RWPE1 (cell line): ENCODE data around the gene NAP1L1.

Experiments
- CTCF ChIA-PET: fragments of 350-600 bp; sonication (Branson Sonifier 250); formaldehyde crosslinking; extraction: SDS; loops from one replicate; lab custom pipeline; 2021; lab: Yijun Ruan, JAX
- POLR2A ChIA-PET: fragments of 400-600 bp; formaldehyde crosslinking; extraction: SDS; loops from one replicate; lab custom pipeline; 2020; ENCODE audit warnings: antibody characterized with exemption; ENCODE audit not compliant: low non-redundant PET; lab: Yijun Ruan, JAX
- DNase-seq: peaks from one replicate; pipeline ENCODE4 v3.0.0; 2012; ENCODE audit warnings: low spot score
- H3K27ac ChIP-seq: fragments of 450-650 bp; 2 replicates; pipeline ENCODE4 v1.5.1; 2017
- CTCF ChIP-seq: fragments of 450-650 bp; conservative IDR thresholded peaks from 2 replicates; pipeline ENCODE4 v1.5.1; 2017; ENCODE audit warnings: low read depth, mild to moderate bottlenecking

NAP1L1 gene

GRCh38 chr12:76032043-76032981, 52.2 kb downstream of the NAP1L1 start:
- POLR2A ChIA-PET, result interaction anchor here (0.6 to 1.2 kb wide), 4 partner anchors 172 to 401 kb away, joined by 3 to 7 read pairs (median 4); no protein-coding TSS in a partner anchor
- no peak for TF ChIP-seq CTCF
- H3K27ac ChIP-seq, result peak overlapping the region; percentile 95
- CTCF ChIA-PET, result interaction anchor here (0.6 to 1.6 kb wide), 8 partner anchors 170 to 552 kb away, joined by 3 to 8 read pairs (median 4); no protein-coding TSS in a partner anchor
- DNase-seq, result peak; percentile 43

- CTCF ChIA-PET, result interaction anchor here (0.6 to 1.2 kb wide), 11 partner anchors 15 to 552 kb away, joined by 3 to 8 read pairs (median 3); no protein-coding TSS in a partner anchor
- peak; percentile 78 for TF ChIP-seq CTCF
- peak; percentile 92 for DNase-seq
- peak within 1 kb of the TSS; percentile 95 for H3K27ac ChIP-seq
- POLR2A ChIA-PET, result interaction anchor here (0.6 to 1.2 kb wide), 5 partner anchors 171 to 401 kb away, joined by 3 to 17 read pairs (median 4); no protein-coding TSS in a partner anchor
Observed at GRCh38 chr12:76031414-76032042, 53.0 kb downstream of the NAP1L1 start, which contains the start of gene PHLDA1. PHLDA1 (minus strand) TSS chr12:76031776.

- no peak for DNase-seq
- POLR2A ChIA-PET, result interaction anchor here (0.6 to 1.2 kb wide), 3 partner anchors 344 to 374 kb away, joined by 3 to 17 read pairs (median 4); no protein-coding TSS in a partner anchor
- TF ChIP-seq CTCF, result no peak
- H3K27ac ChIP-seq, result peak overlapping the region; percentile 95
- CTCF ChIA-PET, result interaction anchor here (0.6 to 1.2 kb wide), 10 partner anchors 14 to 539 kb away, joined by 3 to 8 read pairs (median 4); no protein-coding TSS in a partner anchor
Observed at GRCh38 chr12:76031081-76031413, 53.4 kb downstream of the NAP1L1 start.

- no peak for TF ChIP-seq CTCF
- peak; percentile 13 for DNase-seq
- POLR2A ChIA-PET, result interaction anchor here (0.7 to 1.2 kb wide), 2 partner anchors 374 to 556 kb away, joined by 3 to 4 read pairs; no protein-coding TSS in a partner anchor
- CTCF ChIA-PET, result interaction anchor here (0.6 to 1.2 kb wide), 10 partner anchors 14 to 539 kb away, joined by 3 to 8 read pairs (median 4); no protein-coding TSS in a partner anchor
- peak overlapping the region; percentile 95 for H3K27ac ChIP-seq
Observed at GRCh38 chr12:76030341-76031080, 54.0 kb downstream of the NAP1L1 start.

GRCh38 chr12:76029982-76030340, 54.5 kb downstream of the NAP1L1 start:
- peak overlapping the region; percentile 95 for H3K27ac ChIP-seq
- DNase-seq, result no peak
- no peak for TF ChIP-seq CTCF
- ChIA-PET CTCF (interaction anchor here (0.6 to 1.1 kb wide), 2 partner anchors 152 to 304 kb away, joined by 4 to 8 read pairs; no protein-coding TSS in a partner anchor), POLR2A (interaction anchor here (0.7 kb wide), 1 partner anchor 557 kb away, joined by 3 read pairs; no protein-coding TSS in a partner anchor)
